ENCODE measurements around the gene EBF3.

Gene EBF3

GRCh38 chr10:129912166-129912917, 51.7 kb downstream of the EBF3 start:
- DNase-seq (ENCODE audit: low read depth in 2 of 2) = peak; percentile 38 to 47

GRCh38 chr10:129911451-129912165, 52.5 kb downstream of the EBF3 start:
- no peak for DNase-seq (ENCODE audit: low read depth in 2 of 2)

DNA sequence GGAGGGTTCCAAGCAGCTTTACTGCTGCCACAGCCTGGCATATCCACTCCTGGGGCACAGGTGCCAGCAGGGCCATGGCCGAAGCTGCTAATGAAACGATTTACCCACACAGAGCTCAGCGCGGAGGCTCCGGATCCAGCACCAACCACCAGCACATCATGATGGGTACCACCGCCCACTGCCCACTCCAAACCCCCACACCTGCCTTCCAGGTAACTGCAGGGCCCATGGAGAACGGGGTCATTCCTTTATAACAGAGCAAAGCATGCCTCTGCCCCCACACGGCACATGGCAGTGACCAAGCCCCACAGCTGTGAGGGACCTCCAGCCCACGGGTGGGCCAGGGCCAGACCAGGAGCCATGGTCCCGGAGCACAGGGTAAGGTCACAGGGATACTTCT, 53.2 kb downstream of the EBF3 start:
- no peak for DNase-seq (ENCODE audit: low read depth in 2 of 2)

DNA sequence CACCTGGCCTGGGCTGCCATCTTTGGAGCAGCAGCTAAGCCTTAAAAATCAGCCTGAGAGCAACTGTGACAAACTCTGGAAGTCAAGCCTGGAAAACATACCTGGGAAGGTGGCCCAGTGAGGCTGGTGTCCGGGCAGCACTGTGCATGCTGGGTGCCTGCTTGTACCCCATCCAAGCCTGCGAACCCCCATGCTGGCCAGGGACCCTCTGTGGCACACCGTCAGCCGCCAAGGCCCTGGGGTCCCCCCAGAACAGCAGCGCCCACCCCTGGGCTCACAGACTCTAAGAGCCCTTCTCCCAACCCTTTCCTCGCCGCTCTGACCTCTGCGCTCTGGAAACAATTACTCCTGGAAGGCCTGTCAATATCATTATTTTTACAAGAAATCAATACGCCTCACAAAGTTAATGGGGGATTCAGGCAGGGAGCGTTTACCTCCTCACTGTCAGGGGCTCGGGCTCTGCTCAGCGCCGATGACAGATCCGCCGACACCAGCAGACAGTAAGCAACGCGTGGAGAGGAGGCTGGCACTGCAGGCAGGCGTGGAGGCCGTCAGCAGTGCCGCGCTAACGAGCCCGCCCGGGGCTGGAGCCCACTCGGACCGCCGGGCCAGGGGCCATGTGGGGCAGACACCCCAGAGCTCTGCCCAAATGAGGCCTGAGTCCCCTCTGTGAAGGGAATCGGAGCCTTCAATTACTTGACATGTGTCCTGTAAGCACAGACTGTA, 54.4 kb downstream of the EBF3 start:
- no peak for DNase-seq (ENCODE audit: low read depth in 2 of 2)

DNA sequence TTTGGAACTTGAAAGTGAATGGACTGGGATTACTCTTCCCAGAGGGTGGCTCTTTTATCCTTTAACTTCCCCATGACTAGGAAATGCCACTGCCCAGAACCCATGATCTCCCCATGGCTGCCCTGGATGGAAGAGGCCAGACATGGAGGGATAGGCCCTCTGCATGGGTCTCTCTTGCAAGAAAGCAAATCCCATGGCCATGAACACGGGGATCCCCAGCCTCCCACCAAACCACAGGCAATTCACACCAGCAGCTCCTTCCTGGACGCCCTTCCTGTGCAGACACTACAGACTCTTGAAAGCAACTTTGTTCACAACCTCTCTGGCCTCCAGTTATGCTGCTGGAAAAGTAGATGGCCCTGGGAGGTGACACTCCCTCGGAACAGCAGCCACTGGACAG, 55.0 kb downstream of the EBF3 start:
- no peak for DNase-seq (ENCODE audit: low read depth in 2 of 2)

- no peak for DNase-seq (ENCODE audit: low read depth in 2 of 2)
Observed at GRCh38 chr10:129908406-129908805, 55.7 kb downstream of the EBF3 start.

DNA sequence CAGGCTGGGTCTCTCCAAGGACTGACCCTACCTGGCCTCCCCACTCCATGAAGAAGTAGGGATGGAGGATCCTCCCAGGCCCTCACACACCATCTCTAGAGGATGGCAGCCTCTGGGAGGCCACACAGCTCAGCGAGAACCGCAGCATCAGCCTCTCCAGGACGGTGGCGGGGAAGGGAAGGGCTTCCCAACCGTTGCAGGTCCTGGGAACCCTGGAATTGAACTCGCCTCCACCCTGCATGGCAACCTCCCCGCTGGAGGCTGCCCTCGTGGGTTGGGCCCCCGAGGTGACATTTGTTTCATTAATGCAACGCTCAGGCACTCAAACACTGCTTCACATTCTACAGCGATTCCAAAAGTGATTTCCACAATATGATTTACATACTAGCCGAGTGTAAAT, 58.5 kb downstream of the EBF3 start:
- no peak for DNase-seq (ENCODE audit: low read depth in 2 of 2)

GRCh38 chr10:129904323-129904722, 59.8 kb downstream of the EBF3 start:
- DNase-seq (ENCODE audit: low read depth in 2 of 2) = no peak

DNA sequence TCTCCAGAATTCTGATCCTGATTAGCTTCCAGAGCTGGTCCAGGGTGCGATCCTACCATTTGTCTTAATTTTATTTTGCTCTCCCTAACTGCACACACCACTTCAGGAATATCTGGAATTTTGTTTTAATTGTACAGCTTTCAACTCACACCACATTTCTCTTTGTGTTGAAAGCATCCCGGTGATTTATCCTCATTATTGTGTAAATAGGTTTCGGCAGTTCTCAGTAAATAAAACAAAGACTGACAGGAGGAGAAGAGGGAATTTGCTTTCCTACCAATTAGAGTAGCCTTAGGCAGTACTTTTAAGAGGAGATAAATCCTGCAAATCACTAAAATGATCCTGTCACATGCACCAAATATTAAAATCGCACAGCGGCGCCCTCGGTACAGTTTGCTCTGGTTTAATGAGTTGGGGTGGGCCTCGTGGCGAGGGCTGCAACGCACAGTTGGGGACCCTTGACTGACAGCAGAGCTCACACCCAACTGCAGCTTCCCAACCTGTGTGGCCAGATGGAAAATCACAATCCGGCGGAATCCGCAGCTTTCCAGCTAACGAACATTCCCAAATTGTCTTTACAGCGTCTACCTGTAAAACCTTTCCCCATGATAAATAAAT, 62.6 kb downstream of the EBF3 start:
- DNase-seq (ENCODE audit: low read depth in 2 of 2) = no peak

GRCh38 chr10:129900825-129901224, 63.2 kb downstream of the EBF3 start:
- no peak for DNase-seq (ENCODE audit: low read depth in 2 of 2)

DNA sequence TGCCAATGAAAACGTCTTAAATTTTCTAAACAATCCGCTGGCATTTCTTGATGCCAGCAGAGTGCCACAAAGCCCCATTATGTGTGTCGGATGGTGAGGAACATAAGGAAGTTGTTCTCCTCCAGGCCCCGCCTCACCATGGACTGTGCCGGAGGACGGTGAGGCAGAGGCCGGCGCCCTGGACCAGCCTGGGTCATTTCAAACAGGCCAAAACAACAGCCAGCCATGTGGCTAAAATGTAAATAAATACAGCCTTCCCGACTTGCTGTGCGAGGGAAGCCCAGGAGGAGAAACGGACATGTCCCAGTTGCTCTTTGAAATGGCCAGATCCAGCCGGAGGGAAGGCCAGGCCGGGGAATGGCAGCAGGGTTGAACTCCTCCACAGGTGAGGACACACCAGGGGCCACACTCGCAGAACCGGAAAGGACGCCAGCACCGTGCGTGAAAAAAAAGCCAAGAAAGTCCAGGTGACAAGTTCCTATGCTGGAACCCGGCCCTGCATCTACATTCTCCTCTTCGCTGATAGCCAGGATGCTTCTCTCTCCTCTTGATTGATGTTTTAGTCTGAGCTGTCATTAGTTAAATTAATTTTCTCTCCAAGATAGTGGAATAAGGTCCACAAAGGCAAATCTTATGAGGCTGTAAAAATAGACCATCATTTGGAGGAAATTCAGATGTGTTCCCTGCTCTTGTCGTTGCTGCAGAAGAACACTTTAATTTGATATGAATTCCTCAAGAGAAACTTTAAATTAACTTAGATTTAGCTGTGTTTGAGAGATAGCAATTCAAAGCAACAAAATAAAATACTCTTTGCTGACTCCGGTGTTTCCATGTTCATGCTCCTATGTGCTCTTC, 64.6 kb downstream of the EBF3 start:
- DNase-seq (ENCODE audit: low read depth in 2 of 2) = no peak

- no peak for DNase-seq (ENCODE audit: low read depth in 2 of 2)
Observed at GRCh38 chr10:129898706-129899268, 65.3 kb downstream of the EBF3 start.

GRCh38 chr10:129897871-129898626, 66.0 kb downstream of the EBF3 start:
- DNase-seq (ENCODE audit: low read depth in 2 of 2) = no peak

DNA sequence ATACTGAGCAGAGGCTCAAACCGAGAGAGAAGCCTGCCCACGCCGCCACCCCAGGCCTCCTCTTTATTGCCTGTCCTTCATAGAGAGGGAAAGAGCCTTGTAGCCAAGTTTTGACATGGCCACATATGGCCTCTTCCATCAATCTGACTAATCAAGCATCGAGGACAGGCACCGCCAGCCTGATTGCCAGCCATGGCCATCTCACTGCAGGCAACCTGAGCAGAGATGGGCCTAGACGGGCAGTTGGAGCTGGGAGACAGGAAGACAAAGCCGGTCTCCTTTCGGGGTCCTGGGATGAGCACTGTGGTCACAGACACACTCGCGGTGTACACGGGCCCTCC, 67.2 kb downstream of the EBF3 start:
- DNase-seq (ENCODE audit: low read depth in 2 of 2) = no peak

DNA sequence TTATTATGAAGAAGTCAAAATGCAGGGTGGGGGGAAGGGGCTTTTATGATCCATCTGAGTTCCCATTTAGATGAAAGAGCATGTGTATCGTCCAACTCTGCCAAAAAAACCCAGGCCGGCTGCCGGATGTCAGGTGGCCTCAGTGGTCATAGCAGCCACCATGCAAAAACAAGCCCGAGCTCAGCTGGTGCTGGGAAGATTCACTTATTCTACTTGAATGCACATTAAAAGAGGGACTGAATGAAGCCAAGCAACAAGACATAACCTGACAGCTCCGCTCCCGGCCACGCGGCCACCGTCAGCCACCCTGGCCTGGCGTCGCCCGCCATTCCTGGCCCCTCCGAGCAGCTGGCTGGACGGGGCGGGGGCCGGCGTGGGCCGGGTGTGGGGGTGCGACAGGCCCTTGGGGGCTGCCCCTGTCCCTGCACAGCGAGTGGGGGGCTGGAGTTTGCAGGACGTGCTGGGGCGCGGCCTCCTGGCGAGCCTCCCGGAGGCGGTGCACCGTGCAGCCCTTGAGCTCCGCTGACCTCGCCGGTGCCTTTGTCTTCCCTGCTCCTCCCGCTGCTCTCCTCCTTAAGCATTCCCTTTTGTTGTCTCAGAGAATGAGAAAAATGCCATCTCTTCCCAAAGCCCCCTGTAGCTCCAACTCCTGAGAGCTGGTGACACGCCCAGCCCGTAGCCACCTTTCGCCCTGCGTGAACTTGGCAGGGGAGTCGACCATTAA, 67.8 kb downstream of the EBF3 start:
- no peak for DNase-seq (ENCODE audit: low read depth in 2 of 2)

DNA sequence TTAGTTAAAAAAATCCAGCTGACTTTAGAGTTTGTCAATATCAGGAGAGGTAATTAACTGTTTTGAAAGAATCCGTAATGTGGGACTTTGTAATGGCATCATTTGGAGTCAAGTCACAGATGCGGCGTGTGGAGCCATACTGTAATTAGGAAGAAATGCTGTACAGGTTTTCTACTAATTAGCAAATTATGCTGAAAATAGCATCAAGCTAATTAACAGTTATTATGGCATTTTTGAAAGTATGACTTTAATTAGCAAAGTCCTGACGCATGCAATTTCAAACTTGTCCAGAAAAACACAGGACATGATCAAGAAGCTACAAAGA, 68.3 kb downstream of the EBF3 start:
- DNase-seq (ENCODE audit: low read depth in 2 of 2) = no peak

GRCh38 chr10:129894698-129895097, 69.4 kb downstream of the EBF3 start:
- no peak for DNase-seq (ENCODE audit: low read depth in 2 of 2)

GRCh38 chr10:129893104-129894089, 70.7 kb downstream of the EBF3 start:
- DNase-seq (ENCODE audit: low read depth in 2 of 2) = no peak

All from fibroblast of skin of left biceps (primary cell).